Measurements from ENCODE around the gene MLLT10. TPM values are rescaled to one million over a fixed set of nuclear protein-coding genes. Genes with fewer than 3 reads are reported as not detected.
A peak's percentile ranks its signal among the peaks of the same experiment; 100 is the strongest.

The MLLT10 gene
- total and polyA plus RNA-seq, 9 of the 15 experiments (the other 6 are each of a cell fraction or from before 2014, with no cell fraction given): 18.8 to 81.4 (median 64.2) TPM

- TF ChIP-seq ATF1 (CRISPR knock-in tag; IDR thresholded peaks at IDR 0.05) (no peak), ATF1 (tag; IDR thresholded peaks at IDR 0.05) (peak; percentile 33; the same call in 1 of the 2 replicates), STAG1 (CRISPR knock-in tag; IDR thresholded peaks at IDR 0.05; ENCODE audit: borderline replicate concordance) (peak; percentile 89; the same call in 1 of the 2 replicates), PHB (CRISPR knock-in tag; IDR thresholded peaks at IDR 0.05) (no peak), CHD4 (IDR thresholded peaks at IDR 0.05; ENCODE audit: insufficient read depth, insufficient replicate concordance, low read depth, low read length, poor library complexity, severe bottlenecking) (no peak), TFAM (CRISPR knock-in tag; conservative IDR thresholded peaks at IDR 0.05) (no peak), SPI1 (IDR thresholded peaks at IDR 0.05; ENCODE audit: borderline replicate concordance, low read depth, low read length) (no peak), KDM2B (CRISPR knock-in tag; IDR thresholded peaks at IDR 0.05) (peak; percentile 86; the same call in 1 of the 2 replicates), FOSL1 (tag; conservative IDR thresholded peaks at IDR 0.05) (no peak), RNF2 (IDR thresholded peaks at IDR 0.05) (0 out of 2 replicates have a peak, but pooled peaks have one; percentile 59), CEBPG (CRISPR knock-in tag; IDR thresholded peaks at IDR 0.05) (no peak), CEBPG (tag; conservative IDR thresholded peaks at IDR 0.05 in 1 of 2, IDR thresholded peaks at IDR 0.05 in 1 of 2) (no peak), NKRF (IDR thresholded peaks at IDR 0.05; ENCODE audit: borderline replicate concordance) (0 out of 2 replicates have a peak, but pooled peaks have one; percentile 47), UBTF (IDR thresholded peaks at IDR 0.05; ENCODE audit: borderline replicate concordance in 1 of 2, low read depth in 2 of 2, low read length in 2 of 2) (peak in 1 of 2 experiments; percentile 71; a peak in 1 of 4 replicates), ZBED1 (IDR thresholded peaks at IDR 0.05) (no peak), ZBTB17 (CRISPR knock-in tag; IDR thresholded peaks at IDR 0.05) (no peak), CAMTA2 (CRISPR knock-in tag; conservative IDR thresholded peaks at IDR 0.05) (no peak), BRD9 (IDR thresholded peaks at IDR 0.05; ENCODE audit: low read depth, partially characterized antibody) (peak; percentile 31), ILK (tag; IDR thresholded peaks at IDR 0.05; ENCODE audit: borderline replicate concordance, low read depth) (no peak), PHF21A (IDR thresholded peaks at IDR 0.05; ENCODE audit: borderline replicate concordance, low read depth) (no peak), ADNP (tag; IDR thresholded peaks at IDR 0.05) (no peak), SMARCA4 (IDR thresholded peaks at IDR 0.05) (no peak), NEUROD1 (IDR thresholded peaks at IDR 0.05; ENCODE audit: borderline replicate concordance, low read depth, low read length, partially characterized antibody) (no peak), ZNF143 (CRISPR knock-in tag; IDR thresholded peaks at IDR 0.05) (no peak), HEY1 (CRISPR knock-in tag; IDR thresholded peaks at IDR 0.05; ENCODE audit: borderline replicate concordance) (no peak), NCOA6 (IDR thresholded peaks at IDR 0.05) (no peak), SREBF2 (CRISPR knock-in tag; IDR thresholded peaks at IDR 0.05) (no peak), ZSCAN32 (CRISPR knock-in tag; IDR thresholded peaks at IDR 0.05) (no peak)
Observed at GRCh38 chr10:21495752-21496342, 38.2 kb upstream of the MLLT10 start (continued).
